C4-2B (cell line): Measurements from ENCODE around the gene ALDH18A1.
A peak's percentile ranks its signal among the peaks of the same experiment; 100 is the strongest.

ENCODE experiments used
- H3K27ac ChIP-seq: fragments of 450-650 bp; 2 replicates; pipeline ENCODE4 v1.5.1; 2017
- CTCF ChIP-seq: fragments of 450-650 bp; conservative IDR thresholded peaks from 2 replicates; pipeline ENCODE4 v1.5.1; 2017; ENCODE audit warnings: mild to moderate bottlenecking
- ZFX ChIP-seq: fragments of 450-650 bp; IDR thresholded peaks from 2 replicates; pipeline ENCODE4 v1.6.1; 2017

Gene ALDH18A1

DNA sequence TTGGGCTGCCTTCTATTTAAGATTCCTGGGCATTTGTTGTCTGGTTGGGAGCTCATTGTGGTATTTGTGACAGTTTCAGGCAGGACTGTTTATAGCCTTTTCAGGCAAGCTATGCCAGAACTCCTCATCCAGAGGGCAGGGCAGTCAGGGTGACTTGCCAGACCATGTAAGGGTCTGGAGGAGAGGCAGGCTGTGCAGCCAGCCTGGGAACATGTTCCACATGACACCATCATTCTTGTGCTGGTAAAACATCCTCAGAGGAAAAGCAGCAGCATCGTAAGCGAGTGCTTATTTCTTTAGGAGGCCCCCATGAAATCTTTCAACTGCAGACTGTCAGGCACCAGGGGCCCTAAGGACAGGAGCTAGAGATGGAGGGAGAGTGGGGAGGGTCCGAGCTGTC is 51.3 kb downstream of the ALDH18A1 start:
- TF ChIP-seq CTCF = no peak
- TF ChIP-seq ZFX = no peak
- no peak overlapping the region for H3K27ac ChIP-seq

GRCh38 chr10:95604630-95605029 is 51.9 kb downstream of the ALDH18A1 start:
- H3K27ac ChIP-seq = no peak overlapping the region
- TF ChIP-seq CTCF = no peak
- no peak for TF ChIP-seq ZFX

- no peak overlapping the region for H3K27ac ChIP-seq
- TF ChIP-seq ZFX = no peak
- TF ChIP-seq CTCF = no peak
Measured at GRCh38 chr10:95602382-95602781, 54.1 kb downstream of the ALDH18A1 start.

DNA sequence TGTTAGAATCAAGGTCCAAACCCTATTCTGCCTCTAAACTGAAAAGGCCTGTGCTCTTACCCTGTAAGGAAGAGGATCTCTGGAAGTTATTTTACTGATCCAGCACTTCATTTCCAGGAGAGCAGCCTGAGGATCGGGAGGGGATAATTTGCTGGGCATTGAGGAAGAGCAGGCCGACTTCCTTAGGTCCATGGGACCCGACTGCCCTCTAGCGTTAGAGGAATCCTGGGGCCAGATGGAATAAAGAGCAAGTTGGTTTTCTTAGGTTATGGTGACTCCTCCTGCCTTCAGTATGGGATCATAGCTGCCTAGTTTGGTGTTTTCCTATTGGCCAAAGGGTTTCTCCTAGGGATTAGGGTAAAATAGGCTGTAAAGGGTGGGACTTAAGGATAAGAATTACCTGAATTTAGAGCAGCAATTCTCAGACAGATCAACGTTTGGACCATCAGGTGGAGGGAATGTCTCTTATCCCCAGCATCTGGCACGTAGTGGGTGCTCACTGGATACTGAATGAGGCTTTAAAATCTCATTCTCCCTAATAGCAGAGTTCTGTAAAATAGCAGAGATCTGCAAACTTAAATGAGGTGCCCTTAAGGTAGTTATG is 55.3 kb downstream of the ALDH18A1 start:
- TF ChIP-seq CTCF (peak; percentile 97), ZFX (no peak)
- no peak overlapping the region for H3K27ac ChIP-seq

DNA sequence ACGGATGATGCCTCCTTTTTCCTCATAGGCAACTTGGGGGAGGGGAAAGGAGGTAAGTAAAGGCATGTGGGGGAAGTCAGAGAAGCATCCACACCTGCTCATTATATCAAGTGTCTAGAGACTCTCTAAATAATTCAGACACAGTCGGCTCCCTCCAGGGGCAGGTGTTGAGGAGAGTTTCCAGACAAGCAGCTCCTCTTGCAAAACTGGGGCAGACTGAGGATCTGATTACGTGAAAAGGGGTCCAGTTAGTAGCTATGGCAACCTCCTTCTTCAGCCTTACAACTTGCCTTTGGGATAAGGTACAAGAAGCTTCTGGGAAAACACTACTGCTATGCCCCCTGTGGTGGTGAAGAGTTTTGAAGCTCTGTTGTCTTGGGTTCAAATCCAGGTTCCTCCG is 56.4 kb downstream of the ALDH18A1 start:
- TF ChIP-seq CTCF = no peak
- TF ChIP-seq ZFX = no peak
- H3K27ac ChIP-seq = no peak overlapping the region

DNA sequence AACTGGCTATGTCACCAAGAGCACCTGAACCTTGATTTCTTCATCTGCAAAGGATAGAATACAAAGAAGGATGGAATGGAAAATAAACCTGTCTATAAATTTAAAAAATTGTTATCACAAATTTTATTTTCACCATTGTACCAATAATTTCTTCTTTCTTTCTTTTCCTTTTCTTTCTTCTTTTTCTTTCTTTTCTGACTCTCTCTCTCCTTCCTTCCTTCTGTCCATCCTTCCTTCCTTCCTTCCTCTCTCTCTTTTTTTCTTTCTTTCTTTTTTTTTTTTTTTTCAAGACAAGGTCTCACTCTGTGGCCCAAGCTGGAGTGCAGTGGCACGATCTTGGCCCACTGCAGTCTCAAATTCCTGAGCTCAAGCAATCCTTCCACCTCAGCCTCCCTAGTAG is 58.7 kb downstream of the ALDH18A1 start:
- no peak overlapping the region for H3K27ac ChIP-seq
- no peak for TF ChIP-seq ZFX
- no peak for TF ChIP-seq CTCF

DNA sequence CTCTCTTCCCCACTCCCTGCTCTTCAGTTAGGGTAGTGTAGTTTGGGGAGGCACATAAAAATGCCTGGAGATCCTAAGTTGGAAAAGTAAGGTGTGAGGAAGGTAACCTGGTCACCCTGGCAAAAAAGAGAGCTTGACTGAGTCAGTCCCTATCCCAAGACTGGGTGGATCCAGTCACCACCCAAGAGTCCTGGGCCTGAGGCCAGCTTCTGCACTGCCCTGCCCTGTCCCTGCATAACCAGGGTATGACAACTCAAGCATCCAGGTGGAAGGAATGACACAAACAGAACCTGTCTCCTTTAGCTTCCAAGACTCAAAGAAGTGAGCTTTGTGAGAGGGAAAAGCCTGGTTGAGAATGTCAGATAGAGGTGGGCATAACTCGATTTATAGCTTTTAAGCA is 68.5 kb downstream of the ALDH18A1 start:
- TF ChIP-seq ZFX = no peak
- TF ChIP-seq CTCF = no peak

More for the DNA sequence above, 68.5 kb downstream of the ALDH18A1 start:
- H3K27ac ChIP-seq = no peak overlapping the region
